ENCODE results near the gene RAPGEF2. TPM values are rescaled to one million over a fixed set of nuclear protein-coding genes. Genes with fewer than 3 reads are reported as not detected.
A peak's percentile ranks its signal among the peaks of the same experiment; 100 is the strongest.
"Not testable (repeated sequence)": the region's sequence is repeated elsewhere in the genome, so short reads cannot be mapped to it uniquely, and the experiment has no call there.

Gene RAPGEF2, protein sequence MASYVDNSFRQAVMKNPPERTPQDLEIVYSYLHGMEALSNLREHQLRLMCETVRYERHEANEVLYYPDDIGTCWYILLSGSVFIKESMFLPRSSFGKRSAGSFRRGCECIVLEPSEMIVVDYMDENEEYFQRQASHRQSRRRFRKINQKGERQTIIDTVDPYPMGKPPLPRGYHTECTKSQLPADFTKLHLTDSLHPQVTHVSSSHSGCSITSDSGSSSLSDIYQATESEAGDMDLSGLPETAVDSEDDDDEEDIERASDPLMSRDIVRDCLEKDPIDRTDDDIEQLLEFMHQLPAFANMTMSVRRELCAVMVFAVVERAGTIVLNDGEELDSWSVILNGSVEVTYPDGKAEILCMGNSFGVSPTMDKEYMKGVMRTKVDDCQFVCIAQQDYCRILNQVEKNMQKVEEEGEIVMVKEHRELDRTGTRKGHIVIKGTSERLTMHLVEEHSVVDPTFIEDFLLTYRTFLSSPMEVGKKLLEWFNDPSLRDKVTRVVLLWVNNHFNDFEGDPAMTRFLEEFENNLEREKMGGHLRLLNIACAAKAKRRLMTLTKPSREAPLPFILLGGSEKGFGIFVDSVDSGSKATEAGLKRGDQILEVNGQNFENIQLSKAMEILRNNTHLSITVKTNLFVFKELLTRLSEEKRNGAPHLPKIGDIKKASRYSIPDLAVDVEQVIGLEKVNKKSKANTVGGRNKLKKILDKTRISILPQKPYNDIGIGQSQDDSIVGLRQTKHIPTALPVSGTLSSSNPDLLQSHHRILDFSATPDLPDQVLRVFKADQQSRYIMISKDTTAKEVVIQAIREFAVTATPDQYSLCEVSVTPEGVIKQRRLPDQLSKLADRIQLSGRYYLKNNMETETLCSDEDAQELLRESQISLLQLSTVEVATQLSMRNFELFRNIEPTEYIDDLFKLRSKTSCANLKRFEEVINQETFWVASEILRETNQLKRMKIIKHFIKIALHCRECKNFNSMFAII (N-terminal part only)
- total RNA-seq: 32.6 and 37.7 TPM in 2 replicates

DNA sequence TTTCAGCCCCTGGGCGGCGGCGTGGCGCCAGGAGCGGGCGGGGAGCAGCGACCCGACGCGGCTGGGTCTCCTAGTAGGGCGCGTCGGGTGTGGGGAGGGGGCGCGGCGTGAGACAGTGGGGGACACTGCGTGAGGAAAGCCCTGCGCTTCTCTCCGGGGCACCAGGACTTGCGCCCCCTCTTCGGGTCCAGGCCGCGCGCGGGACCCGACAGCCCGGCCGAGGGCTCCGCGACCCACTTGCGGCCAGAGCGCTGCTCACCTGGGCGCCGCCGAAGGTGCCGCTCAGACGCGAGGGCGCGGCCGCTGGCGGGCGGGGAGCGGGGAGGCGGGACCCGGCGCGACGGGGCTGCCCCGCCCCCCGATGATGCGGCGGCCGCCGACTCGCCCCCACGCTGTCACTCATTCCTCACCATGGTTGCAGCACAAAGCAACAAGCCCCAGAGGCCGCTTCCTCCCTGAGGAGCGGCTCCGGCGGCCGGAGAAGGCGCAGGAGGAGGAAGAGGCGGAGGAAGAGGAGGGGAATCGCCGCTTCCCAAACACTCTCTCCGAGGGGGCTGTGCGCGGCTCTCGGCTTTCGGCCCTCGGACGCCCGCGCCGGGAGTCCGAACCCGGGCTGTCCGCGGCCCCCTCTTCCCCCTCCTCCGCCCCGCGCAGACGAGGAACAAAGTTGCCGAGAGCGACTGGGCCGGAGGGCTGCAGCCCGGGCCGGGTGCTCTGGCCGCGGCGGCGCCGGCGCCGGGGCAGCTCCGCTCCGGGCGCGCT lies at the start of gene RAPGEF2:
Gene RAPGEF2 (plus strand): TSS at position 458 of the 762 bp plus-strand sequence. CDS start 1,084 bp downstream, outside the sequence.
- Histone ChIP-seq H3K36me3 (ENCODE audit: control insufficient read depth, insufficient read depth, low read length) (no peaks in the 10 kb centered on the region), H3K27me3 (ENCODE audit: control insufficient read depth, insufficient read depth, low read length) (no peaks in the 10 kb centered on the region), H3K4me3 (ENCODE audit: low read depth, low read length) (peak within 1 kb of the TSS; percentile 77)
- TF ChIP-seq, protein P1, sequence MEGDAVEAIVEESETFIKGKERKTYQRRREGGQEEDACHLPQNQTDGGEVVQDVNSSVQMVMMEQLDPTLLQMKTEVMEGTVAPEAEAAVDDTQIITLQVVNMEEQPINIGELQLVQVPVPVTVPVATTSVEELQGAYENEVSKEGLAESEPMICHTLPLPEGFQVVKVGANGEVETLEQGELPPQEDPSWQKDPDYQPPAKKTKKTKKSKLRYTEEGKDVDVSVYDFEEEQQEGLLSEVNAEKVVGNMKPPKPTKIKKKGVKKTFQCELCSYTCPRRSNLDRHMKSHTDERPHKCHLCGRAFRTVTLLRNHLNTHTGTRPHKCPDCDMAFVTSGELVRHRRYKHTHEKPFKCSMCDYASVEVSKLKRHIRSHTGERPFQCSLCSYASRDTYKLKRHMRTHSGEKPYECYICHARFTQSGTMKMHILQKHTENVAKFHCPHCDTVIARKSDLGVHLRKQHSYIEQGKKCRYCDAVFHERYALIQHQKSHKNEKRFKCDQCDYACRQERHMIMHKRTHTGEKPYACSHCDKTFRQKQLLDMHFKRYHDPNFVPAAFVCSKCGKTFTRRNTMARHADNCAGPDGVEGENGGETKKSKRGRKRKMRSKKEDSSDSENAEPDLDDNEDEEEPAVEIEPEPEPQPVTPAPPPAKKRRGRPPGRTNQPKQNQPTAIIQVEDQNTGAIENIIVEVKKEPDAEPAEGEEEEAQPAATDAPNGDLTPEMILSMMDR (IDR thresholded peaks at IDR 0.05; ENCODE audit: insufficient read depth, low read length, poor library complexity, severe bottlenecking): no peak
- peak; percentile 71 for DNase-seq (ENCODE audit: low read depth)

DNA sequence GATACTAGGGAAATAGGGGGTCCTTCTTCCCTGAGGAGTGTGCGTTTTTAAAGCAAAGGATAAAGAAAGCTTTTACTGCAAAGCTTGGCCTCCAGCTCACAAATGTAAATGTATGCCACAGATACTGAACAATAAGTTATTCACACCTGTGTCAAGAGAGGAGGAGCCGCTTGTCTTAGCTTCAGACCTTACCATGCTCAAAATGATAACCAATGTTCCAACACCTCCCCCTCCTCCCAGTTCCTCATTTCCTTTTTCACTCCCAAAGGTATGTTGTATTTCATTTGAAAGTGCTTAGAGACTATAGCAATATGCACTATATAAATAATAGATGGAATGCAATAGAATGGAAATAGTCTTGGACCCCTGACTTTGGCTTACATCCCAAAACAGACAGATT lies 47.0 kb upstream of the RAPGEF2 start:
- H3K36me3 ChIP-seq (ENCODE audit: control insufficient read depth, insufficient read depth, low read length): no peaks in the 10 kb centered on the region
- H3K4me3 ChIP-seq (ENCODE audit: low read depth, low read length): no peak overlapping the region
- TF ChIP-seq, protein P1 (IDR thresholded peaks at IDR 0.05; ENCODE audit: insufficient read depth, low read length, poor library complexity, severe bottlenecking): no peak
- DNase-seq (ENCODE audit: low read depth): no peak
- no peaks in the 10 kb centered on the region for H3K27me3 ChIP-seq (ENCODE audit: control insufficient read depth, insufficient read depth, low read length)

DNA sequence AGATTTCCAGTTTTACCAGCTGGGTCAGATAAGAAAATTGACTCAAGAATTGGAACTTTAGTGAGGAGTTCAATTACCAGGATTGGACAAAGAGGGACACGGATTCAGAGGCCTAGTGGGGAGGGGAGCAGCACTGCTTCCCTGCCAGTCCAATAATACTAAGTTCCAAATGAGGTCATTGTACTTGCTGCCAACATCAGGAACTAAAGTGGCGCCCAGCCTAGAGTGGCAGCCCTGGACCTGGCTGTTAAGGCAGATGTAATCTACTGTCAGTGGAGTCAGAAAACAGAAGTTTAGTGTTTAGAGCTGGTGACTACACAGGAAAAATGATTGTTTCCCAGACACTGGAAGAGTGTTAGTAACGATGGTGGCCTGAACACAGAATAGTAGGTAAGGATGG lies 42.7 kb upstream of the RAPGEF2 start:
- no peaks in the 10 kb centered on the region for H3K27me3 ChIP-seq (ENCODE audit: control insufficient read depth, insufficient read depth, low read length)
- DNase-seq (ENCODE audit: low read depth): no peak
- H3K4me3 ChIP-seq (ENCODE audit: low read depth, low read length): no peak overlapping the region
- TF ChIP-seq, protein P1 (IDR thresholded peaks at IDR 0.05; ENCODE audit: insufficient read depth, low read length, poor library complexity, severe bottlenecking): no peak
- H3K36me3 ChIP-seq (ENCODE audit: control insufficient read depth, insufficient read depth, low read length): no peaks in the 10 kb centered on the region

DNA sequence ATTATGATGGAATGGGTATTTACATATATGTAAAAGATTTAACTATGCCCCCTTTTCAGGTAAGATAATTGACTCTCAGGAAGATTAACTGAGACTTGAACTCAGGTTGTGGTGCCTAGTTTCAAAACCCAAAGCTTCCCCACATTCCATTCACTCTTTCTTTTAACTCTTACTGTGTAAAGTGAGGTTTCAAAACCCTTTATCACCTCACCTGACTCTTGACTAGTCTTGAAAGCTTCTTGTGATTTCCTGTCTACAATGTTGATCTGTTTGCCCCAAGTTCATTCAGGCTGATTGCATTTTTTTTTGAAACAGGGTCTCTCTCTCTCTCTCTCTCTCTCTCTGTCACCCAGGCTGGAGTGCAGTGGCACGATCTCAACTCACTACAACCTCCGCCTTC lies 40.5 kb upstream of the RAPGEF2 start:
- no peak for DNase-seq (ENCODE audit: low read depth)
- Histone ChIP-seq H3K27me3 (ENCODE audit: control insufficient read depth, insufficient read depth, low read length) (no peaks in the 10 kb centered on the region), H3K36me3 (ENCODE audit: control insufficient read depth, insufficient read depth, low read length) (no peaks in the 10 kb centered on the region), H3K4me3 (ENCODE audit: low read depth, low read length) (no peak overlapping the region)
- TF ChIP-seq, protein P1 (IDR thresholded peaks at IDR 0.05; ENCODE audit: insufficient read depth, low read length, poor library complexity, severe bottlenecking): no peak

DNA sequence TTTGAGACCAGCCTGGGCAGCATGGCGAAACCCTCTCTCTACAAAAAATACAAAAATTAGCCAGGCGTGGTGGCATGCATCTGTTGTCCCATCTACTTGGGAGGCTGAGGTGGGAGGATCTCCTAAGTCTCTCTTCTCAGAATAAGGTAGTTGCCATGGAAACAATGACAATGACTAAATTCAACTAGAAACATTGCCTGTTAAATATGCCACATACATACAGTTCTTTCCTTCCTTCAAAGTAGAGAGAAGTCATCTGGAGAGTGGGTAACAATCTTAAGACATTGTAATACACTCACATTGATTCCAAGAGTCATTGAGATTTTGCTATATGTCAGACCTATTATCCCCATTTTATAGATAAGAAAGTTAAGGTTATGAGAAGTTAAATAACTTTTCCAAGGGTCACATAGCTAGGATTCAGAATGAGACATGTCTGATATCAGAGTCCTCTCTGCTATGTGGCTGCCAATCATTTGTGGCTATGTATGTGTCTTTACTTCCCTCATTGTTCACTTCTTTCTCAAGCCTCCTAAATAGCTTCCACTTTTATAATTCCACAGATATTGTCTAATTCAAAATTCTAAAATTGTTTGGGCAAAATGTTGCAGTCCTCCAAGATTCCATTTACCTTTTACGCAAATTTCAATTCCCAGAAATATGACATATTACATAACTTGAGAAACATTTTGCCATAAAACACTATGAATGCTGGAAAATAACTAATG lies 37.2 kb upstream of the RAPGEF2 start:
- no peaks in the 10 kb centered on the region for H3K27me3 ChIP-seq (ENCODE audit: control insufficient read depth, insufficient read depth, low read length)
- H3K36me3 ChIP-seq (ENCODE audit: control insufficient read depth, insufficient read depth, low read length): no peaks in the 10 kb centered on the region
- no peak for DNase-seq (ENCODE audit: low read depth)
- TF ChIP-seq, protein P1 (IDR thresholded peaks at IDR 0.05; ENCODE audit: insufficient read depth, low read length, poor library complexity, severe bottlenecking): no peak
- no peak overlapping the region for H3K4me3 ChIP-seq (ENCODE audit: low read depth, low read length)

DNA sequence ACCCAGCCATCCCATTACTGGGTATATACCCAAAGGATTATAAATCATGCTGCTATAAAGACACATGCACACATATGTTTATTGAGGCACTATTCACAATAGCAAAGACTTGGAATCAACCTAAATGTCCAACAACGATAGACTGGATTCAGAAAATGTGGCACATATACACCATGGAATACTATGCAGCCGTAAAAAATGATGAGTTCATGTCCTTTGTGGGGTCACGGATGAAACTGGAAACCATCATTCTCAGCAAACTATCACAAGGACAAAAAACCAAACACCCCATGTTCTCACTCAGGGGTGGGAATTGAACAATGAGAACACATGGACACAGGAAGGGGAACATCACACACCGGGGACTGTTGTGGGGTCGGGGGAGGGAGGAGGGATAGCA lies 34.7 kb upstream of the RAPGEF2 start:
- H3K27me3 ChIP-seq (ENCODE audit: control insufficient read depth, insufficient read depth, low read length); H3K36me3 ChIP-seq (ENCODE audit: control insufficient read depth, insufficient read depth, low read length); DNase-seq (ENCODE audit: low read depth); H3K4me3 ChIP-seq (ENCODE audit: low read depth, low read length): not testable (repeated sequence)
